GM12892 (cell line): ENCODE results near the gene ZNF354C.

Experiments used
- POLR2A ChIP-seq: IDR thresholded peaks from 2 replicates; pipeline ENCODE4 v1.6.1; 2011; ENCODE audit warnings: low read depth, low read length, control low read depth
- POLR2AphosphoS5 ChIP-seq: IDR thresholded peaks from 2 replicates; pipeline ENCODE4 v1.6.1; 2011; ENCODE audit warnings: low read depth, low read length, control low read depth

GRCh38 chr5:179023528-179024189 is 36.5 kb upstream of the ZNF354C start, which contains the start of gene ZNF879:
- TF ChIP-seq POLR2A = no peak
- TF ChIP-seq POLR2AphosphoS5 = no peak
